Duodenal mucosa (tissue), 2 donors: Measurements from ENCODE around the gene GJA5.

Source experiments
- H3K27ac ChIP-seq: one replicate; pipeline ENCODE4 v1.7.0; 2013; ENCODE audit warnings: low read depth, low read length
- H3K27me3 ChIP-seq, 2 donors: one replicate each; pipeline ENCODE4 v1.7.0; 2013; ENCODE audit warnings: low read length in 2 of 2, control low read depth in 1 of 2; ENCODE audit not compliant: insufficient read depth in 2 of 2, control insufficient read depth in 1 of 2
- H3K36me3 ChIP-seq, 2 donors: one replicate each; pipeline ENCODE4 v1.7.0; 2013; ENCODE audit warnings: low read length in 2 of 2, control low read depth in 1 of 2; ENCODE audit not compliant: insufficient read depth in 2 of 2, control insufficient read depth in 1 of 2
- H3K4me1 ChIP-seq, 2 donors: one replicate each; pipeline ENCODE4 v1.7.0; 2013; ENCODE audit warnings: low read length in 2 of 2, control low read depth in 1 of 2; ENCODE audit not compliant: insufficient read depth in 2 of 2, control insufficient read depth in 1 of 2
- H3K4me3 ChIP-seq, 2 donors: one replicate each; pipeline ENCODE4 v1.7.0; 2013; ENCODE audit warnings: low read length in 2 of 2, low read depth in 1 of 2
- H3K9ac ChIP-seq, 2 donors: one replicate each; pipeline ENCODE4 v1.7.0; 2013; ENCODE audit warnings: low read length in 2 of 2, low read depth in 1 of 2
- H3K9me3 ChIP-seq, 2 donors: one replicate each; pipeline ENCODE4 v1.7.0; 2013; ENCODE audit warnings: low read length in 2 of 2, control low read depth in 1 of 2; ENCODE audit not compliant: control insufficient read depth in 1 of 2

GJA5 gene

DNA sequence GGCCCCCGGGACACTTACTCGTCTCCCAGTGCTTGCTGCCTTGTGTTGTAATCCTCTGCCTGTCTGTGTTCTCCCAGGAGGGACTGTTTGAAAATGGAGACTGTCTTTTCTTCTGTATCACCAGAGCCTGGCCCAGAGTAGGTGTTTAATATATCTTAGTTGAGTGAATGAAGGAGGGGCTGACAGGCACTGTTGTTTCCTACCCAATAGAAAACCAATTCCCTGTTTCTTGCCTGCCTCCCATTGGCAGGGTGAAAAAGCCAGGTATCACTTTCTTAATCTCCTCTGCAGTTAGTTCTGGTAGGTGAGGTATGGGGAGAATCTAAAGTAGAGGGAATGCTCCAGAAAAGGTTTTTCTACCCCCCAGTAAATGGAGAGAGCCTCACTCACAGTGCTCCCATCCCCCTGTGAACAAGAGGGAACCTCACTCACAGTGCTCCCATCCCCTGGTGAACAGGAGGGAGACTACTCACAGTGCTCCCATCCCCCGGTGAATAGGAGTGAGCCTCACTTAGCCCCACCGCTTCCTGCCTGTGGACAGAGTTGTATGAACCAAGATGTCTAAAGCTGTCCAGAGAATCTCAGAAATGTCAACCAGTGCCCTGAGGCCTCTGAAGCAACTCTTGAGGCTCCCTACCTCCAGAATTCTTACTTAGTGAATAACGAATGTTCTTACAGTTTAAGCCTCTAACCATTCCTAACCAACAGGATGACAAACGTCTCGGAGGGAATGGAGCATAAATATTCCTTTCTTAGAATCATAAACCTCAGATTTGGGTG lies at the start of gene GJA5:
GJA5 (minus strand) TSS at position 122 of the 780 bp plus-strand sequence. CDS start 1,364 bp downstream, outside the sequence.
- Histone ChIP-seq H3K4me1 (peaks cover 0 to 6% of the 10 kb centered on the region in 2 donors), H3K36me3 (no peaks in the 10 kb centered on the region), H3K27ac (no peak within 1 kb of the TSS), H3K27me3 (peaks cover 0 to 15% of the 10 kb centered on the region in 2 donors), H3K9ac (no peak within 1 kb of the TSS), H3K4me3 (no peak within 1 kb of the TSS), H3K9me3 (no peaks in the 10 kb centered on the region)

DNA sequence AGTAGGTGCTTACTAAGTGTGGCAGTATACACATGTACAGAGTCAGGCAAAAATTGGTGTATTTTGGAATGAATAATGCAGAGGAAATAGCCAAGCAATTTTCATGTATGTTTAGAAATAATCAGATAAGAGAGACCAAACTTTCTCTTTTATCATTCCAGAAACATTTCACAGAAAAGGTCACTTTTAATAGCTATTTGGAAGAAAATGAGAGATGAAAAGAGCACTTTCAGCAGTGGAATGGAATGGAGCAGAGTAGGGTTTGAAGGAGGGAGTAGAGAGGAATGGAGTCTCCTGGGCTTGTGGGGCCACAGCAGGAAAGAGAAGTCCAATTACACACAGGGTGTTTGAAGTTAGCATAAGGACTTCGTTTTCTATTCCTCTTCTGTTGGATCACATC lies 48.8 kb upstream of the GJA5 start:
- Histone ChIP-seq H3K4me1 (no peaks in the 10 kb centered on the region), H3K27me3 (no peaks in the 10 kb centered on the region)

DNA sequence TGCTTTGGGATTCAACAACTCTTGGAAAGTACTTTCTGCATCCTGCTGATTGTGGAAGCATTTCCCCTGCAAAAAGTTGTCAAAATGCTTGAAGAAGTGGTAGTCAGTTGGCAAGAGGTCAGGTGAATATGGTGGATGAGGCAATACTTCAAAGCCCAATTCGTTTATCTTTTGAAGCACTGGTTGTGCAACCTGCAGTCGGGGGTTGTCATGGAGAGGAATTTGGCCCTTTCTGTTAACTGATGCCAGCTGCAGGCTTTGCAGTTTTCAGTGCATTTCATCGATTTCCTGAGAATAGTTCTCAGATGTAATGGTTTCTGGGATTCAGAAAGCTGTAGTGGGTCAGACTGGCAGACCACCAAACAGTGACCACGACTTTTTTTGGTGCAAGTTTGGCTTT lies 47.6 kb upstream of the GJA5 start:
- Histone ChIP-seq H3K4me1 (no peaks in the 10 kb centered on the region), H3K36me3 (no peaks in the 10 kb centered on the region), H3K4me3 (no peak overlapping the region), H3K27me3 (no peaks in the 10 kb centered on the region), H3K27ac (no peak overlapping the region), H3K9ac (no peak overlapping the region), H3K9me3 (no peaks in the 10 kb centered on the region)

More for the DNA sequence above, 48.8 kb upstream of the GJA5 start:
- Histone ChIP-seq H3K36me3 (no peaks in the 10 kb centered on the region), H3K4me3 (no peak overlapping the region), H3K9ac (no peak overlapping the region), H3K9me3 (no peaks in the 10 kb centered on the region), H3K27ac (no peak overlapping the region)

DNA sequence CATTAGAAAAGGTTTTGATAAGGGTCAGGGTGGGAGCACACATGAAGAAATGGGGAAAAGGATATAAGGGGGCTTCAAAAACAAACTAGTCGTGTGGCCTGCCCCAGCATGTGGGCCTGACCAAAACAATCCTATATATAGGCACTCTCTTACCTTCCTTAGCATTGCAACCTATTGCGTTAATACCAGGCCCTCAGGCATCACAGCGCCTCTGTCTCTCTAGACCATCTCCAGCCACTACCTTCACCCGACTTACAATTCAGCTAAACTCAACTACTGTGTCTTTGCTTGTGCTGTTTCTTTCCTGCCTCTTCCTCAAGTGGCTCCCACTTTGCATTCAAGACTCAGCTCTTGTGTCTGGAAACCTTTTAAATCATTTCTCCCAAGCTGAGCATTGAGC lies 47.0 kb upstream of the GJA5 start:
- Histone ChIP-seq H3K4me1 (no peaks in the 10 kb centered on the region), H3K9ac (no peak overlapping the region), H3K27me3 (no peaks in the 10 kb centered on the region), H3K36me3 (no peaks in the 10 kb centered on the region), H3K9me3 (no peaks in the 10 kb centered on the region), H3K27ac (no peak overlapping the region), H3K4me3 (no peak overlapping the region)

DNA sequence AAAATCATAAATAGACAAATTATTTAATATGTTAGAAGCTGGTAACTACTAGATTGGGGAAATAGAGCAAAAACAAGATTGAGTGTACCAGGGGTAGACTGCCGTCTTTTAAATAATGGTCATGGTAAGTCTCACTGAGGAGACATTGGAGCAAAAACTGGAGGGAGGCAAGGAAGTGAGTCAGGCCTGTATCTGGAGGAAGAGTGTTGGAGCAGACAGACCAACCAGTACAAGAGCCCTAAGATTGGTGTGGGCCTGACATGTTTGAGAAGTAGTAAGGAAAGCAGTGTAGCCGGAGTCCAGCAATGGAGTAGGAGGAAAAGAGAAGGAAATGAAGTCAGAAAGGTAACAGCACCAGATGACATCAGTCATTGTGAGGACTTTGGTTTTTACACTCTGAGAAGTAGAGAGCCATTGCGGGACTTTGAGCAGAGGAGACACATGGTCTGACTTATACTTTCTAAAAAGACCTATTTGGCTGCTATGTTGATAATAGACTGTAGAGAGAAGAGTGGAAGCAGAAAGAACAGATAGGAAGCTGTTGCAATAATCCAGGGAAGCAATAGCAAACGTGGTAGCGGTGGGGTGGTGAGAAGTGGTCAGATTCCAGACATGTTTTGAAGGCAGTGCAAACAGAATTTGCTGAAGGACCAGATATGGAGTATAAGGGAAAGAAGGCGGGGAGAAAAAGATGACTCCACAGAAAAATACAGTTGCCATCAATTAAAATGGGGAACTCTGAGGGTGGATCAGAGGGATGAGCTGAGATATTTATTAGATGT lies 44.7 kb upstream of the GJA5 start:
- H3K4me3 ChIP-seq, result no peak overlapping the region
- H3K4me1 ChIP-seq, result no peaks in the 10 kb centered on the region
- H3K9me3 ChIP-seq, result no peaks in the 10 kb centered on the region
- no peak overlapping the region for H3K9ac ChIP-seq
- no peaks in the 10 kb centered on the region for H3K27me3 ChIP-seq
- no peak overlapping the region for H3K27ac ChIP-seq
- H3K36me3 ChIP-seq, result no peaks in the 10 kb centered on the region

DNA sequence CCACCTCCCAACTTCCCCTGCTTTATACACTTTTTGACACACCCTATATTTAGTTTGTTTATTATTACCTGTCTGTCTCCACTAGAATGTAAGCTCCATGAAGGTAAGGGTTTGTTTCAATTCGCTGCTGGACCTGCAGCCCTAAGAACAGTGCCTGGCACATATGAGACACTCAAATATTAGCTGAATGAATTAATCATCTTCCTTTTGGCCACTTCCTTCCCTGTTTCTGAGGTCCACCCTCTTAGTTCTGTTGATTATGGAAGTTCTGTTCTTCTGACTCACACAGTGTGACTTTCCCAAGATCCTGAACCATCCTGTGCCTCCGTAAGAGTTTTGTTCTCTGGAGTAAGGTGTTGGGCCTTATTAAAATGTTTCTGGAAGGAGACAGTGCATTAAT lies 40.4 kb upstream of the GJA5 start:
- no peaks in the 10 kb centered on the region for H3K36me3 ChIP-seq
- H3K9ac ChIP-seq, result no peak overlapping the region
- H3K4me1 ChIP-seq, result no peaks in the 10 kb centered on the region
- no peaks in the 10 kb centered on the region for H3K27me3 ChIP-seq
- H3K27ac ChIP-seq, result no peak overlapping the region
- H3K9me3 ChIP-seq, result no peaks in the 10 kb centered on the region
- H3K4me3 ChIP-seq, result no peak overlapping the region

DNA sequence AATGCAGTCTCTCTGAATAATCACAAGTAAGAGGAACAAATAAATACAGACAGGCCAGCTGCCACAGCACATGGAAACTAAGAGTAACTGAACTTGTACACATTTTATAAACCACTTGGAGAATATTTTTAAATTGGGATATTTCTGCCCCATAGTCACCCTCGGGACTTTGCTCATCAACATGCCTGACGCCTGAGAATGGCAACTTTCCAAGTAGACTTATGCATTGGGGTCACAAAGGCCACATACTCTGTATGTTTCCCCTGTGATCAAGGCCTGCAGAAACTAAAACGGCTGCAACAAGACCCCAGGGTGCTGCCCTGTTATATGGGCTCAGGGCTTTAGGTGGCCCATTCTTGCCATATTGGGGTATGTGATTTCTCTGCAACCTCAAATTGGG lies 38.3 kb upstream of the GJA5 start:
- no peaks in the 10 kb centered on the region for H3K4me1 ChIP-seq
- H3K9me3 ChIP-seq, result no peaks in the 10 kb centered on the region
- no peaks in the 10 kb centered on the region for H3K36me3 ChIP-seq
- peaks cover 0 to 4% of the 10 kb centered on the region in 2 donors for H3K27me3 ChIP-seq
- no peak overlapping the region for H3K27ac ChIP-seq
- no peak overlapping the region for H3K4me3 ChIP-seq
- no peak overlapping the region for H3K9ac ChIP-seq

DNA sequence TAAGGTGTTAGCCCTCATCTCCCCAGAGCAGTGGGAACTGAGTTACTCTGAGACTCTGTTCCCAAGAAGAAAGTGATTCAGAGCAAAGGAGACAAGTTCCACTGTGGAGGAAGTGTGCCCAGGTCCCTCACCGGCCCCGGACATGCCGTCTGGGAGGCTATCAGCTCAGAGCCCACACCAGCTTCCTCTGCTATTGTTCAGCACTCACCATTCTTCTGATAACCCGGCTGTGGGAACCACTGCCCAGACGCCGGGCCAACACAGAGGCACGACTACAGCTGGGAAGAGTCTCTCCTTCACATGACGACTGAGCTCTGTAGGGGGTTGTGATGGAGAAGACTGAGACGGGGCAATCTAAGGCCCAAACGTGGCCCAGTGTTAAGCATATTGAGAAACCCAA lies 34.2 kb upstream of the GJA5 start:
- Histone ChIP-seq H3K9ac (no peak overlapping the region), H3K4me1 (no peaks in the 10 kb centered on the region), H3K36me3 (no peaks in the 10 kb centered on the region), H3K9me3 (no peaks in the 10 kb centered on the region), H3K27ac (no peak overlapping the region), H3K27me3 (peaks cover 0 to 4% of the 10 kb centered on the region in 2 donors), H3K4me3 (no peak overlapping the region)

DNA sequence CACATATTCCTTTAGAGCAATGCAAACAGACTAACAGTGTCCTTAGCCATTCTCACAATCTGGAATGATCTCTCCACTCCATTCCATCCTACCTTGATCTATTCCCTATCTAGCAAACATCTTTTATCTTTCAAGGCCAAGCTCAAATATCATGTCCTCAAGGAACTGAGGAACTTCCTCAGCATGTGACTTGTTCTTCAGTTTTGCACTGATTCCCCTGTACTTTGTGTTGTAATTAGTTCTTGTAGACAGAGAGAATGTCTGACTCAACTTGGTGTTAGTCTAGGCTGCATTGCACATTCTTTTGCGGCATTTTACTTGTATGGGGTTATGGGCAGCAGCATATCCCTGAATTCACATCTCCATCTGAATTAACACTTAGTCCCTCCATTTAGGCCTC lies 31.5 kb upstream of the GJA5 start:
- H3K27me3 ChIP-seq, result peaks cover 0 to 4% of the 10 kb centered on the region in 2 donors
- no peak overlapping the region for H3K4me3 ChIP-seq
- no peak overlapping the region for H3K27ac ChIP-seq
- no peaks in the 10 kb centered on the region for H3K36me3 ChIP-seq
- no peaks in the 10 kb centered on the region for H3K4me1 ChIP-seq
- H3K9ac ChIP-seq, result no peak overlapping the region
- H3K9me3 ChIP-seq, result no peaks in the 10 kb centered on the region

DNA sequence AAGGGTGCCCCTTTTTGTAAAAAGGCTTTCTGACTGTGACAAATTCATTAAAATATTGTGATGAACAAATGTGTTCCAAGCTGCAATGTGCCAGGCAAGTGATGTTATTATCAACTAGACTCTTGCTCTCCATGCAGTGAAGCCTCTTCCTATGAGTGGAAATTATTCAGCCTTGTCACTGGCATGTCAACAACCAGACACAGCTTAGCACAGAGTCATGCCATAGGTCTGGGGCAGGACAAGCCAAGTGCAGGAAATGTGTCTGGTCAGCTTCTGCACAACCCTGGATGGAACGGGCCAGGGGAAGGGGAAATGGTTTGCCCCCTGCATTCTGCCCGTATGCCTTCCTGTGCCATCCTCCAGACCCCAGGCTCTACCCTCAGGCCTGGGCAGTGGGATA lies 27.4 kb upstream of the GJA5 start:
- Histone ChIP-seq H3K27ac (no peak overlapping the region), H3K9me3 (no peaks in the 10 kb centered on the region), H3K27me3 (no peaks in the 10 kb centered on the region), H3K36me3 (no peaks in the 10 kb centered on the region), H3K4me3 (no peak overlapping the region), H3K9ac (no peak overlapping the region), H3K4me1 (no peaks in the 10 kb centered on the region)
